Activated T-cell treated with anti-CD3 and anti-CD28 coated beads, Interleukin-2, amount 50 U/mL, for 48 hours (primary cell): ENCODE data around the gene GRB7.
A peak's percentile ranks its signal among the peaks of the same experiment; 100 is the strongest.

Experiments used
- DNase-seq, 2 experiments: peaks; one replicate each; pipeline ENCODE4 v3.0.0-alpha.2; 2020

GRB7 gene

DNA sequence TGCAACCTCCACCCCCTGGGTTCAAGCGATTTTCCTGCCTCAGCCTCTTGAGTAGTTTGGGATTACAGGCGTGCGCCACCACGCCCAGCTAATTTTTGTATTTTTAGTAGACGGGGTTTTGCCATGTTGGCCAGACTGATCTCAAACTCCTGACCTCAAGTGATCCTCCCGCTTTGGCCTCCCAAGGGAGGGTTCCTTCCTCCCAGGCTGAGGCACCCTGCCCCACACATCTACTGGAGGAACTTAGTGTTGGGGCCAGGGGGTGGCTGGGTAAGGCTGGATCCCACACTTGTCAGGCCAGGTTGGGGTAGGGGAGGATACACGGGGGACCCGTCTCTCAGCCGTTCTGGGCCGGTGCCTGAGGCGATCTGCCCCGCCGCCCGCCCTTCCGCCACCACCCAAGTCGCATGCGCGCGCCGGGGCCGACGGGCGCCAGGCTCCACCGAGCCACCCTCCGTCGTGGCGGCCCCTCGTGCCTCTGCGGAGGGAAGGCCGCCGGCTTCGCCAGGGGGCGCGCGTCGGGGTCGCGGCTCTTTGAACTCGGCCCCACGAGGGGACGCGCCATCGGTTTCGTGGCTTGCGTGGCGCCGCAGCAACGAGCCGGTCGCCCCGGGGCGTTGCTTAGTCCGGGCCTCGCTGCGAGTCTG, 15.9 kb downstream of the GRB7 start:
- no peak for DNase-seq

GRCh38 chr17:39754161-39754957, 16.6 kb downstream of the GRB7 start:
- peak; percentile 96 to 98 for DNase-seq

DNA sequence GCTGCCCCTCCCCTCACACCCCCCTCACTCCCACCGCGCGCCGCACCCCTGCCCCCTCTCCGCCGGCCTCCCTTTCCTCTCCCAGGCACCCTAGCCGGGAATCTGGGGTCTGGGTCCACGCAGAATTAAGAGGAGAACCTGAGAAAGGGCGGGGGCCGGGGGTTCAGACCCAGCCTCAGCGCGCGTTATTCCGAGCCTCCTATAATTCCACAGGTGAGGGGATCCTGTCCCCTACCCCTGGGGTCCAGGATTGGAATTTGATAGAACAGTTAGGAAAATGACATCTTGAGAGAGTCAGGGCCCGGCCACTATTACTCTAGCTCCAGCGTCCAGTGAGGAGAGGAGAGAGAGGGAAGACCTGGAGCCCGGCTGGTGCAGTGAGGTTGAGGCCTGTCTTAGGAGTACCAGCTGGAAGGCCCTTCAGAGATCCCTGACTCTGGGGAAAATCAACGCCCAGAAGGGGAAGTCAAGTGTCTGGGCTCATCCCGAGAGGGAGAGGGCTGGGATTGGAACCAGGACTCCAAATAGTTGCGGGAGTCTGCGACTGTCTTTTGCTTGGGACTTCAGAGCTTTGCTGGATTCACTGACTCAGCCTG, 17.3 kb downstream of the GRB7 start:
- DNase-seq, result peak; percentile 63 to 69

GRCh38 chr17:39755554-39756379, 18.0 kb downstream of the GRB7 start:
- DNase-seq, result peak; percentile 69 to 72

- DNase-seq, result peak in 1 of 2 experiments; percentile 42
Observed at GRCh38 chr17:39756380-39757079, 18.8 kb downstream of the GRB7 start.

DNA sequence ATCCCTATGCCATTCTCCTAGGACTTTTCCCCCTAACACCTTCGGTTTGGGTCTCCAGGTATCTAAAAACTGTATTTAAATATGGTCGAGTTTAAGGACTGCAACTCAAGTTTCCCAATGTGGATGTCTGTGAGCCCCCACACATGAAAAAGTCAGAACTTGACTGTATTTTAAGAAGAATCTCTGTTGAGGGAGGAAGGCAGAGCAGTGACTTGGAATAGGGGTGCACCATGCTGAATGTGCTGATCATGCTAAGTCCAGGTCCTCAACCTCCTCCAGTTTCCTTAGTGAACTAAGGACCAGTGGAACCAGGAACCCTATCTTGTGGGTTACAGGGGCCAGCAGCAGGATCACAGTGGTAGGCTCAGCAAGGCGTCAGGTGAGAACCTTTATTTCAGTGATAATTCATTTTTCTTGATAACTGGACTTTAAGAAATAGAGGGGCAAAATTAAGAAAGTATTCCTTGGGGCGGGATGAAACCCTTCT, 19.5 kb downstream of the GRB7 start:
- peak in 1 of 2 experiments; percentile 31 for DNase-seq

GRCh38 chr17:39757931-39758873, 20.5 kb downstream of the GRB7 start:
- peak; percentile 82 for DNase-seq

DNA sequence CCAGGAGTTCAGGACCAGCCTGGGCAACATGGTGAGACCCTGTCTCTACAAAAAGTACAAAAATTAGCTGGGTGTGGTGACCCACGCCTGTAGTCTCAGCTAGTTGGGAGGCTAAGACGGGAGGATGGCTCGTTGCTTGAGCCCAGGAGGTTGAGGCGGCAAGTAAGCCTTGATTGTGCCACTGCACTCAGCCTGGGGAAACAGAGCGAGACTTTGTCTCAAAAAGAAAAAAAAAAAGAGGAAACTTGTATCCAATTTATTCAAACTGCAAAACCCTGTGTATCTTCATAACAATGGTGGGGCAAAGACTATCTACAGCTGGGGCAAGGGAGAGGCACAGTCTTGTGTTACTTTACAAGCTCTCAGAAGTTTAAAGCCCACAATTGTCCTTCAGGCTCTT, 21.5 kb downstream of the GRB7 start:
- peak in 1 of 2 experiments; percentile 19 for DNase-seq

DNA sequence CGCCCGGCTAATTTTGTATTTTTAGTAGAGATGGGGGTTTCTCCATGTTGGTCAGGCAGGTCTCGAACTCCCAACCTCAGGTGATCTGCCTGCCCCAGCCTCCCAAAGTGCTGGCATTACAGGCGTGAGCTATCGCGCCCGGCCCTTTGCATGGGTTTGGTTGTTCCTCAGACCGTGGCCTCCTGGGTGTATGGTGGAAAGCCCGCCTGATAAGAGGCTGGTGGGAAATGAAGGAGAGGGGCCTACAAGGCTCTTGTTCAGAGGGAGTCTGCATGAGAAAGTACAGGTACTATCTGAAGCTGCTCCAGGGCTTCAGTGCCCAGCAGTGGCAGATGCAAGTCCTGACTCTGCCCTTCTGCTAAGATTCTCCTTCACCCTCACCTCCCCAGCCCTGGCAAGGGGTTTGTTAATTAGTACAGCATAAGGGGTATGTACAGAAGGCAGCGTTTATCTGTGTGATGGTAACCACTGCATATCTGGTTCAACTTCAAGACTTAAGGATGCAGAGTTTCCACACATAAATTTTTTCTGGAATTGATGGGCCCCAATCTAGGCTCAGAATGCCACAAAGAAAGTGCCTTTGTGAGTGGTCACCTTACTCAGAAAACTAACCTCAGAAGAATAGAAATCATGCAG, 24.2 kb downstream of the GRB7 start:
- peak; percentile 46 to 55 for DNase-seq

DNA sequence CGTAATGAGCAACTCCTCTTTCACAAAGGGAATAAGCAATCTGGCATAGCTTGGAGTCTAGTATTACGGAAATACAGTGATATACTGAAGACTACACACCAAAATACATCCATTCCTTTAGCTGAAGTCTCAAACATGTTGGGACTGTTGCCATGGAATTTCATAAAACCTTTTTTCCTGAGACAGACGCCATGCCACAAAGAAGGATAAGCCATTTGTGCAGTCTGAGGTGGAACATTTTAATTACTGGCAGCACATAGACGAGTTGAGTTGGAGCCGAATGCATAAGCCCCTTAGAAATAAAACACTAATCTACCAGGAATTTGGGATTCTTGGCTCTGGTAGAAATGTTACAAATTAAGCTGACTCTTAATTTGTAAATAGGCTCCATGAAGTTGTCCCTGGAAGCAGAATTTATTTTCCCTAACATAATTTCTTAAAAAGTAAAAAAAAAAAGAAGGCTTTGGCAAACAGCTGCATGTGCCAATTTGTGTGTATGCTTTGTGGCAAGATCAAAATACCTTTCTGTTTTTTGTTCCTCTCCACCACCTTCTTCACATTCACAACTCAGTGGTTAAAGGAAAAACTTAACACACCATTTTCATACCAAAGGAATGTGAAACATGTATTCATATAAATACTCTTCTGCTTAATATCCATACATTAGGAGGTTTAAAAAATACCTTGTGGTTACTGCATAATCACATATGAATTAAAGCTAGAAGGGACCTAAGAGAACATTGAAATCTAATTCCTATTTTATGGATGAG, 25.5 kb downstream of the GRB7 start:
- peak in 1 of 2 experiments; percentile 14 for DNase-seq

DNA sequence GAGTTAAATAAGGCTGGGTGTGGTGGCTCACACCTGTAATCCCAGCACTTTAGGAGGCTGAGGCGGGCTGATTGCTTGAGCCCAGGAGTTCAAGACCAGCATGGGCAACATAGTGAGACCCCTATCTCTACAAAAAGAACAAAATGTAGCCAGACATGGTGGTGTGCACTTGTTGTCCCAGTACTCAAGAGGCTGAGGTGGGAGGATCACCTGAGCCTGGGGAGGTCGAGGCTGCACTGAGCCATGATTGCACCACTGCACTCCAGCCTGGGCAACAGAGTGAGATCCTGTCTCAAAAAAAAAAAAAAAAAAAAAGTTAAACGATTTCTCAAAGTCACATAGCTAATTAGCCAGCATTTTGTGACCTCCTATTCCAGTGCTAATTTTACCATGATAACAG, 26.4 kb downstream of the GRB7 start:
- peak; percentile 15 to 16 for DNase-seq

DNA sequence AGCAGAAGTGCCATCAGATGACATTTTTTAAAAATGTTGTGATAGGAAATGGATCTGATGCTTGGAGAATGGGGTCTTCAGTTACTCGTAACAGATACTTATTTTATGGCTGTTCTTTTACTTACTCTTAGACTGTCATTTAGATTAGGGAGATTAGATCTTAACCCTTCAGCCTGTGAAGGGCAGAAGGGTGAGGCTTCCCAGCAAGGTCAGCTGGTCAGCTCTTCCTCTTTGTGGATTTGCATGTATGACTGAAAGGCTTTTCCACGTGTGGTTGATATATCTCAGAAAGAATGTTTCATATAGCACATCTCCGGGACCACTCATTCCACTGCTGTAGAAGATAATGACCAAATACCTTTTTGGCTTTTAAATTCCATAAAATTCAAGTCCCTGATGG, 27.4 kb downstream of the GRB7 start:
- DNase-seq, result peak in 1 of 2 experiments; percentile 9

DNA sequence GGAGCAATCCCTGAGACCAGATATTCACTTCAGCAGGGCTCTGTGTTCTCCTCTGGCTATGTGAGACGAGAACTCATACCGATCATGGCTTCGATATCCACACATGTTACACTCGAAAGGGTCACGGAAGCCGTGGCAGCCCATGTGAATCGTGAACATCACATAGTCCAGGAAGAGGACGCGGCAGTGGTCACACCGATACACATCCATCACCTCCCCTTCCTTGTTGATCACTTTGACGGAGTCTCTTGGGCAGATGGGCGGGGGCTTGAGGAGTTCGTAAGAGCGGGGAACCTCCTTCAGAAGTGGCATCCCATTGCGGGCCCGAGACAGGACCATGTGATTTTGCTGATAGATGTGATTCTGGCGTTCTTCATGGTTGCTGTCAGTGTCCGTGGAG, 28.0 kb downstream of the GRB7 start:
- peak; percentile 15 to 17 for DNase-seq

GRCh38 chr17:39767147-39767546, 29.4 kb downstream of the GRB7 start:
- DNase-seq, result peak; percentile 46 to 51

DNA sequence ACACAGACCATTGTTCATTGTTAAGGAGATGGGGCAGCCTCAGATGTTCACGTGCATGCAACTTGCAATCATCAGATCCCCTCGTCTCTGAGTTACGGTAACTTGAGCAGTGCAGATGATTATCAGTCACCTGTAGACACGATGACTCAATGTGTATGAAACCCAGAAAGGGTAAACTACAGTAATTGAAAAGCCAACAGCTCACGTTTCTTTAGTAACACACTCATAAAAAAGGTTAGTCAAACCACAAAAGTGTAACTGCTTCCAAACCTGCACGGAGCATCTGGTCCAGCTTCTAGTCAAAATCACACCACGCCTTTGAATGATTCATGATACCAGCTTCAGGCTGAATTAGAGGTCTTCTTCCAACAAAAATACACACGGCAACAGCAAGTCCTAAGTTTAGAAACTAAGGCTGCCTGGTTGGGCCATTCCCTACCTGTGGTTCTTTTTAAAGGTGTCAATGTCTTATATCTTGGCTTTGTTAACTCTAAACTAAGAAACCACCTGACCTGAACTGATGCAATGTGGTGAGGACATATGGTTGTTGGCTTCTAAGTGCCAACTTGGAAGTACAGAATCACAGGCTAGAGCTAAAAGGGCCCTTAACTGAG, 32.3 kb downstream of the GRB7 start:
- peak; percentile 63 to 66 for DNase-seq

DNA sequence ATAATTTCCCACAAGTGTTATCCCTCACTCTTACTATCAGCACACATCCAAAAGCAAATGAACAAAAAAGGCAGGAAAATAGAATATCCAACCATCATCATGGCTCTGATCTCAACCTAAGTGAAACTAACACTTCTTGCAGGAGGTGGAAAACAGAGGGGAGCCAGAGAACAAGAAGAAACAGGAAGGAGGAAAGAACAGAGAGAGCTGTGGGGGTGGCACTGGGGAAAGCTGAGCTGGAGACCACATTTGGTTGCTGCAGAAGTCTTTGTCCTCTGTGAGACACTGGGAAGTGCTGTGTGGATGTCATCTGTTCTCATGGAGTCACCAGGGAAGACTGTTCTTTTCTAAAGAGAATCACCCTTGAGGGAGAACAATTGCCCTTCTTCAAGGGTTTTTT, 34.7 kb downstream of the GRB7 start:
- peak in 1 of 2 experiments; percentile 33 for DNase-seq

GRCh38 chr17:39772987-39773934, 35.5 kb downstream of the GRB7 start:
- DNase-seq, result peak in 1 of 2 experiments; percentile 26

DNA sequence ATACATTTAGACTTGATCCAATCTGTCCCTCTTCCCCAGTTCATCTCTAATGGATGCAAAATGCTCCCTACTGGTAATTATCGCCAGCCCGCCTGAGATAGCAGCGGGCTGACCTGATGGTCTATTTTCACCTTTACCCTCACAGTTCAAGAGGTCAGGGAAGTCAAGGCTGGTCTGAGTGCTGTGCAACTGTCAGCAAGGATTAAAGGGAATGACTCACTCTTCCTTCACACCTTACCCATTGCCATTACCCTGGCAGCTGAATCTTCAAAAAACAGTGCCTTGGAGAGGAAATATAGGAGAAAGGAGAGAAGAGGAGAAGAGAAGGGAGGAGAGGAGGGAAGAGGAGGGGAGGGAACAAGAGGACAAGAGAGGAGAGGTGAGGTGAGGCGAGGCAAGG, 36.3 kb downstream of the GRB7 start:
- DNase-seq, result peak in 1 of 2 experiments; percentile 41
